ENCODE data around the gene ANKRD29. TPM values are rescaled to one million over a fixed set of nuclear protein-coding genes. Genes with fewer than 3 reads are reported as not detected.

Gene ANKRD29
- total and polyA plus RNA-seq, 2 donors (not counting 3 experiments of a cell fraction or from before 2014, with no cell fraction given) = 0.03 to 2.6 TPM

DNA sequence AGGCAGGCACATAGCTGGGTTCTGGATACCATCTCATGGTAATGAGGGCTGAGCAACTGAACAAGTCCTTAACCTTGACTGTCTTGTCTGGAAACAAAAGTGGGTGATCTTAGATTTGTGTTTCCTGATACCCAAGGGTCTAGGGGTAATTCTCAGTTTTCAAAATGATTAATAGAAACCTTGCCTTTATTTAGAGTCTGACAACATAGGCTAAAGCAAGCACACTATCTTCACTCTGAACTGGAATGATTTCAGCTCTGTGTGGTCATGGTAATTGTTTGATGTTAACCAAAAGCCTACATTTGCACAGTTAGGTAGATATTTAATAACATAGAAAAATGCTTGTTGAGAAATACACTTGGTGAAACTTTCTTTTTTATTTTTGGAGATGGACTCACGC lies 19.8 kb upstream of the ANKRD29 start:
- CTCF ChIA-PET = interaction anchor here (0.8 to 1.9 kb wide), 2 partner anchors 21 to 61 kb away, joined by 4 to 9 read pairs; no protein-coding TSS in a partner anchor

More for the DNA sequence above, 19.8 kb upstream of the ANKRD29 start:
- Histone ChIP-seq H3K9ac (replicated peaks; ENCODE audit: extremely low read depth, insufficient read depth, low read length) (no peak overlapping the region), H3K36me3 (ENCODE audit: control insufficient read depth in 2 of 2, extremely low read depth in 1 of 2, insufficient read depth in 2 of 2, low read length in 2 of 2) (no peaks in the 10 kb centered on the region), H3K9me1 (replicated peaks; ENCODE audit: control insufficient read depth, extremely low read depth, insufficient read depth, low read length) (no peaks in the 10 kb centered on the region), H2AFZ (ENCODE audit: low read depth, low read length) (no peak overlapping the region), H3K79me2 (ENCODE audit: control insufficient read depth, insufficient read depth, low read length) (no peaks in the 10 kb centered on the region), H3K27me3 (ENCODE audit: control insufficient read depth in 2 of 2, insufficient read depth in 2 of 2, low read length in 2 of 2) (peaks cover 20 to 26% of the 10 kb centered on the region in 2 experiments), H3K9me3 (replicated peaks; ENCODE audit: control insufficient read depth, insufficient read depth, low read length) (no peaks in the 10 kb centered on the region), H3K4me2 (ENCODE audit: insufficient read depth, low read length) (no peak overlapping the region), H3K4me3 (replicated peaks in 1 of 3; ENCODE audit: insufficient read depth in 1 of 3, low read depth in 1 of 3, low read length in 3 of 3) (no peak overlapping the region), H3K27ac (ENCODE audit: insufficient read depth, low read depth, low read length) (no peak overlapping the region), H4K20me1 (replicated peaks; ENCODE audit: control insufficient read depth, extremely low read depth, insufficient read depth, low read length) (no peaks in the 10 kb centered on the region), H3K4me1 (ENCODE audit: control insufficient read depth, extremely low read depth, insufficient read depth, low read length) (no peaks in the 10 kb centered on the region)
- TF ChIP-seq FOS (IDR thresholded peaks at IDR 0.05; ENCODE audit: borderline replicate concordance, insufficient read depth, low read length) = no peak
- no peak for TF ChIP-seq POLR2AphosphoS5 (IDR thresholded peaks at IDR 0.05; ENCODE audit: insufficient read depth, low read depth, low read length)
- TF ChIP-seq POLR2A (IDR thresholded peaks at IDR 0.05; ENCODE audit: low read depth, low read length) = no peak
- TF ChIP-seq EZH2 (IDR thresholded peaks at IDR 0.05; ENCODE audit: borderline replicate concordance, low read depth, low read length, severe bottlenecking) = no peak
- TF ChIP-seq JUN (IDR thresholded peaks at IDR 0.05; ENCODE audit: borderline replicate concordance, insufficient read depth, insufficient read length, low read depth) = no peak
- TF ChIP-seq MYC (IDR thresholded peaks at IDR 0.05; ENCODE audit: low read depth, low read length) = no peak
- TF ChIP-seq, protein P1, sequence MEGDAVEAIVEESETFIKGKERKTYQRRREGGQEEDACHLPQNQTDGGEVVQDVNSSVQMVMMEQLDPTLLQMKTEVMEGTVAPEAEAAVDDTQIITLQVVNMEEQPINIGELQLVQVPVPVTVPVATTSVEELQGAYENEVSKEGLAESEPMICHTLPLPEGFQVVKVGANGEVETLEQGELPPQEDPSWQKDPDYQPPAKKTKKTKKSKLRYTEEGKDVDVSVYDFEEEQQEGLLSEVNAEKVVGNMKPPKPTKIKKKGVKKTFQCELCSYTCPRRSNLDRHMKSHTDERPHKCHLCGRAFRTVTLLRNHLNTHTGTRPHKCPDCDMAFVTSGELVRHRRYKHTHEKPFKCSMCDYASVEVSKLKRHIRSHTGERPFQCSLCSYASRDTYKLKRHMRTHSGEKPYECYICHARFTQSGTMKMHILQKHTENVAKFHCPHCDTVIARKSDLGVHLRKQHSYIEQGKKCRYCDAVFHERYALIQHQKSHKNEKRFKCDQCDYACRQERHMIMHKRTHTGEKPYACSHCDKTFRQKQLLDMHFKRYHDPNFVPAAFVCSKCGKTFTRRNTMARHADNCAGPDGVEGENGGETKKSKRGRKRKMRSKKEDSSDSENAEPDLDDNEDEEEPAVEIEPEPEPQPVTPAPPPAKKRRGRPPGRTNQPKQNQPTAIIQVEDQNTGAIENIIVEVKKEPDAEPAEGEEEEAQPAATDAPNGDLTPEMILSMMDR (IDR thresholded peaks at IDR 0.05; ENCODE audit: extremely low read depth in 1 of 2, insufficient read depth in 1 of 2, low read depth in 1 of 2, low read length in 2 of 2) = no peak
- TF ChIP-seq, protein P2, sequence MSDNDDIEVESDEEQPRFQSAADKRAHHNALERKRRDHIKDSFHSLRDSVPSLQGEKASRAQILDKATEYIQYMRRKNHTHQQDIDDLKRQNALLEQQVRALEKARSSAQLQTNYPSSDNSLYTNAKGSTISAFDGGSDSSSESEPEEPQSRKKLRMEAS (IDR thresholded peaks at IDR 0.05; ENCODE audit: insufficient read depth, insufficient read length) = no peak
- no peak for TF ChIP-seq GATA2 (IDR thresholded peaks at IDR 0.05; ENCODE audit: insufficient read depth, insufficient read length, low read depth, low read length)
- POLR2A ChIA-PET = no interaction called here
- intact Hi-C loops (cut with micrococcal nuclease) = no loop called here
- dilution Hi-C loops (cut with MboI; ENCODE audit: extremely low pct_ligation_motif_present, low sequenced_read_pairs) = no loop called here
- FAIRE-seq = no peak
- DNase-seq (ENCODE audit: low read depth, low spot score) = no peak
- no TSS peak for BruUV-seq (replicated peaks)
